Dermis microvascular lymphatic vessel endothelial cell (primary cell): ENCODE measurements around the gene IQCE. TPM values are rescaled to one million over a fixed set of nuclear protein-coding genes. Genes with fewer than 3 reads are reported as not detected.
"Not testable (repeated sequence)": the region's sequence is repeated elsewhere in the genome, so short reads cannot be mapped to it uniquely, and the experiment has no call there.

Experiments used
- DNase-seq, 2 donors: peaks; one replicate each; pipeline versions ENCODE4 v3.0.0 to v3.0.0-alpha.2; 2010; ENCODE audit warnings: low read depth in 2 of 2
- total RNA-seq: library from RNA; depleted of rRNA; stranded (reverse); fragments of >200 nt; gene quantifications from 2 replicates; pipeline ENCODE4 v1.2.1, GENCODE V29; 2014

IQCE gene
- total RNA-seq, 1 donor from 2014 or later, result 5.9 TPM

- DNase-seq, result not testable (repeated sequence)
Measured at GRCh38 chr7:2531796-2532110, 27.0 kb upstream of the IQCE start.

- not testable (repeated sequence) for DNase-seq
Measured at GRCh38 chr7:2532199-2532772, 26.5 kb upstream of the IQCE start.

- DNase-seq, result not testable (repeated sequence)
Measured at GRCh38 chr7:2532816-2533215, 26.0 kb upstream of the IQCE start.

GRCh38 chr7:2533566-2533965 lies 25.2 kb upstream of the IQCE start:
- DNase-seq, result not testable (repeated sequence)

- DNase-seq, result not testable (repeated sequence)
Measured at GRCh38 chr7:2534214-2534613, 24.6 kb upstream of the IQCE start.

GRCh38 chr7:2535872-2536627 lies 22.7 kb upstream of the IQCE start:
- not testable (repeated sequence) for DNase-seq

GRCh38 chr7:2537981-2538851 lies 20.6 kb upstream of the IQCE start:
- DNase-seq, result no peak

- no peak for DNase-seq
Measured at GRCh38 chr7:2539031-2539911, 19.5 kb upstream of the IQCE start.

GRCh38 chr7:2540133-2540532 lies 18.6 kb upstream of the IQCE start:
- DNase-seq, result no peak

- DNase-seq, result no peak
Measured at GRCh38 chr7:2540641-2541051, 18.1 kb upstream of the IQCE start.

- DNase-seq, result no peak
Measured at GRCh38 chr7:2541291-2542010, 17.3 kb upstream of the IQCE start.

GRCh38 chr7:2542011-2542915 lies 16.5 kb upstream of the IQCE start:
- no peak for DNase-seq

GRCh38 chr7:2542916-2543871 lies 15.6 kb upstream of the IQCE start:
- no peak for DNase-seq

- DNase-seq, result no peak
Measured at GRCh38 chr7:2544541-2545188, 14.1 kb upstream of the IQCE start.

- no peak for DNase-seq
Measured at GRCh38 chr7:2545746-2546425, 12.9 kb upstream of the IQCE start.

- no peak for DNase-seq
Measured at GRCh38 chr7:2546776-2547586, 11.8 kb upstream of the IQCE start.

GRCh38 chr7:2551418-2551817 lies 7.4 kb upstream of the IQCE start:
- no peak for DNase-seq
